B cell (primary cell): Measurements from ENCODE around the gene HSD3B1.

Source experiments
- CTCF ChIP-seq: fragments of 200-600 bp; IDR thresholded peaks from one replicate; pipeline ENCODE4 v1.8.0; 2022; ENCODE audit warnings: antibody characterized with exemption, mild to moderate bottlenecking
- EZH2 ChIP-seq: IDR thresholded peaks from 2 replicates; pipeline ENCODE4 v1.6.1; 2012; ENCODE audit warnings: borderline replicate concordance, low read depth, mild to moderate bottlenecking, moderate library complexity, low read length; ENCODE audit not compliant: insufficient read depth, poor library complexity, severe bottlenecking

- TF ChIP-seq EZH2 (no peak), CTCF (no peak)
Observed at GRCh38 chr1:119531606-119532323, 24.8 kb downstream of the HSD3B1 start.
